ENCODE data around the gene GALNT17.

The GALNT17 gene

GRCh38 chr7:71495828-71496227, 363.9 kb downstream of the GALNT17 start:
- no peaks in the 10 kb centered on the region for H3K36me3 ChIP-seq (ENCODE audit: insufficient read depth, low read length)
- H3K27me3 ChIP-seq (ENCODE audit: control insufficient read depth in 1 of 2, insufficient read depth in 2 of 2, low read length in 2 of 2), result no peaks in the 10 kb centered on the region
- no peaks in the 10 kb centered on the region for H3K9me3 ChIP-seq (ENCODE audit: low read length)
- no peaks in the 10 kb centered on the region for H3K4me1 ChIP-seq (ENCODE audit: insufficient read depth, low read length)
- H3K9ac ChIP-seq (ENCODE audit: low read length), result no peak overlapping the region
- H3K4me3 ChIP-seq (ENCODE audit: low read depth in 1 of 2, low read length in 2 of 2), result no peak overlapping the region
- no peak overlapping the region for H3K27ac ChIP-seq (ENCODE audit: low read depth, low read length)

- no peaks in the 10 kb centered on the region for H3K4me1 ChIP-seq (ENCODE audit: insufficient read depth, low read length)
- no peak overlapping the region for H3K9ac ChIP-seq (ENCODE audit: low read length)
- no peaks in the 10 kb centered on the region for H3K36me3 ChIP-seq (ENCODE audit: insufficient read depth, low read length)
- no peak overlapping the region for H3K27ac ChIP-seq (ENCODE audit: low read depth, low read length)
- no peaks in the 10 kb centered on the region for H3K27me3 ChIP-seq (ENCODE audit: control insufficient read depth in 1 of 2, insufficient read depth in 2 of 2, low read length in 2 of 2)
- no peaks in the 10 kb centered on the region for H3K9me3 ChIP-seq (ENCODE audit: low read length)
- no peak overlapping the region for H3K4me3 ChIP-seq (ENCODE audit: low read depth in 1 of 2, low read length in 2 of 2)
Measured at GRCh38 chr7:71497256-71497946, 365.5 kb downstream of the GALNT17 start.

DNA sequence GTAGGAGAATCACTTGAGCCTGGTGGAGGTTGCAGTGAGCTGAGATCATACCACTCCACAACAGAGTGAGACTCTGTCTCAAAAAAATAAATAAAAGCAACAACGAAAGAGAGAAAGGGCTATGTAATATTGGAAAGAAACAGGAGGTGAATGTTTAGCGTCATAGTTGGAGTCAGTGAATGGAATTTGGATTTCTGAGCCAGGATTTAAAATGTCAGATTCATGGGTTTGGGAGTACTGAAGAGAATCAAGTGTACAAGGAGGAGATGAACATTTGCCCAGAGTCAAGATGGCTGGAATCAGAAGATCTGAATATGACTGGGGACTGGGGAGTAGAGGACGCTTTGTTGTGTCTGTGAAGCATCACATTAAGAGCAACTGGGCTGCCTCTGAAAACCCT, 366.4 kb downstream of the GALNT17 start:
- Histone ChIP-seq H3K9me3 (ENCODE audit: low read length) (no peaks in the 10 kb centered on the region), H3K4me3 (ENCODE audit: low read depth in 1 of 2, low read length in 2 of 2) (no peak overlapping the region), H3K36me3 (ENCODE audit: insufficient read depth, low read length) (no peaks in the 10 kb centered on the region), H3K4me1 (ENCODE audit: insufficient read depth, low read length) (no peaks in the 10 kb centered on the region), H3K27me3 (ENCODE audit: control insufficient read depth in 1 of 2, insufficient read depth in 2 of 2, low read length in 2 of 2) (no peaks in the 10 kb centered on the region), H3K27ac (ENCODE audit: low read depth, low read length) (no peak overlapping the region), H3K9ac (ENCODE audit: low read length) (no peak overlapping the region)

- Histone ChIP-seq H3K27me3 (ENCODE audit: control insufficient read depth in 1 of 2, insufficient read depth in 2 of 2, low read length in 2 of 2) (no peaks in the 10 kb centered on the region), H3K36me3 (ENCODE audit: insufficient read depth, low read length) (no peaks in the 10 kb centered on the region), H3K9me3 (ENCODE audit: low read length) (no peaks in the 10 kb centered on the region), H3K9ac (ENCODE audit: low read length) (no peak overlapping the region), H3K4me1 (ENCODE audit: insufficient read depth, low read length) (peaks cover 6% of the 10 kb centered on the region), H3K4me3 (ENCODE audit: low read depth in 1 of 2, low read length in 2 of 2) (no peak overlapping the region), H3K27ac (ENCODE audit: low read depth, low read length) (no peak overlapping the region)
Measured at GRCh38 chr7:71504697-71505441, 372.9 kb downstream of the GALNT17 start.

GRCh38 chr7:71506822-71507221, 374.9 kb downstream of the GALNT17 start:
- H3K36me3 ChIP-seq (ENCODE audit: insufficient read depth, low read length), result no peaks in the 10 kb centered on the region
- H3K9me3 ChIP-seq (ENCODE audit: low read length), result no peaks in the 10 kb centered on the region
- H3K27me3 ChIP-seq (ENCODE audit: control insufficient read depth in 1 of 2, insufficient read depth in 2 of 2, low read length in 2 of 2), result no peaks in the 10 kb centered on the region
- H3K4me3 ChIP-seq (ENCODE audit: low read depth in 1 of 2, low read length in 2 of 2), result no peak overlapping the region
- no peak overlapping the region for H3K9ac ChIP-seq (ENCODE audit: low read length)
- H3K27ac ChIP-seq (ENCODE audit: low read depth, low read length), result no peak overlapping the region
- peaks cover 6% of the 10 kb centered on the region for H3K4me1 ChIP-seq (ENCODE audit: insufficient read depth, low read length)

DNA sequence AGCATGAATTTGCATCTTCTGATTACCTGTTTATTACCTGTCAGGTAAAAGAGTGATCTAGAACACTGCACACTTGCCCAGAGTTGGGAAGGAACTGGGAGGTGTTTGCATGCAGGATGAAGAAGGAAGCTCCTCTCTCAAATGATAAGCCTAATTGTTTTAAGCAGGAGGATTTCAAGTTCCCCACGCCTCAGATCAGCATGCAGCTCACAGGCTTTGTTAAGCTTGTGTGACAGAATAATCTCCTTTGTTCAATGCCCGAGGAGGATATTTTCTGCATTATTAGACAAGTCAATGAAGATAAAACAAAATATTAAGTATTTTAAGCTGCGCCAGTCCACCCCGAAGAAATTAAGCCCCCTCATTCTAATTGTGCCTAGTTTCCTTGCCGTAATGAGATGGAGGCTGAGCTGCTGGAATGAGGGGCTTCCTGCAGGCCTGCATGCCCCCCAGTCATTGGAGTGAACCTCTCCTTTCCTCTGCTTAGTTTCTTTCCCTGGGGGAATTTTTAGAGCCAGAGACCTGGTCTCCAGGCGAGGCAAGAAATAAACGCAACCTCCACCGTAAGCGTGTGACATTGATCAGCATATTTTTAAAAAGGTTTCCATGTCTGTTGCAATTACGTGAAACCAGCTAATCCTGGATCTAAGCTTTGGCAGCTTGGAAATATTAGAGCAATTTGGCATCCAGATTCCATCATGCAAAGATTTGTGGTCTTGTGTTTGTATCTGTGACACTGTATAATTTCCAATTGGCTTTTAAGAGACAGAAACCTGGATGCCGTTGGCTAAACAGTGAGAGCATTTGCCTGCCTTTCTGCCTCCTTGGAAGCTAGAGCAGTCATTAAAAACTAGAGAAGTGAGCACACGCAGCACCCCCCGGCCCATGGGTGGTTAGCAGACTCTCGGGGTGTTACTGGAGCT, 376.0 kb downstream of the GALNT17 start:
- H3K9me3 ChIP-seq (ENCODE audit: low read length), result no peaks in the 10 kb centered on the region
- no peak overlapping the region for H3K9ac ChIP-seq (ENCODE audit: low read length)
- H3K27me3 ChIP-seq (ENCODE audit: control insufficient read depth in 1 of 2, insufficient read depth in 2 of 2, low read length in 2 of 2), result no peaks in the 10 kb centered on the region
- no peak overlapping the region for H3K4me3 ChIP-seq (ENCODE audit: low read depth in 1 of 2, low read length in 2 of 2)
- no peak overlapping the region for H3K27ac ChIP-seq (ENCODE audit: low read depth, low read length)
- H3K4me1 ChIP-seq (ENCODE audit: insufficient read depth, low read length), result peaks cover 6% of the 10 kb centered on the region
- H3K36me3 ChIP-seq (ENCODE audit: insufficient read depth, low read length), result no peaks in the 10 kb centered on the region

DNA sequence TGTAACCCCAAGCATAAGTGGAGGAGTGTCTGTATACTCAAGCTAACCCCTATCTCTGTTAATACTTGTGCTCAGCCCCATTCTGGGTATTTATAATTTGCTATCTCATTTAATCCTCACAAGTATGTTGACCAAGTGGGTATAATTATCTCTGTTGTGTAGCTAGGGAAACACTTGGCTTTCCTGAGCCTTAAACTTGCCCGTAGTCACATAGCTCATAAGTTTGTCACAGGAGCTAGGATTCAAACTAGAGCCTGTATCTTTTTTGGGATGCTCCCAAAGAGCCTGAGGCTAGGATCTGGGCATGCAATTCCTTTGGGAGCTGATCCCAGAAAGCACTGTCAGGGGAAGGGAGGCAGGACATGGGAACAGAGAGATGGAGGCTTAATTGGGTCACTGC, 377.4 kb downstream of the GALNT17 start:
- H3K9ac ChIP-seq (ENCODE audit: low read length), result no peak overlapping the region
- H3K36me3 ChIP-seq (ENCODE audit: insufficient read depth, low read length), result no peaks in the 10 kb centered on the region
- no peak overlapping the region for H3K27ac ChIP-seq (ENCODE audit: low read depth, low read length)
- H3K4me3 ChIP-seq (ENCODE audit: low read depth in 1 of 2, low read length in 2 of 2), result no peak overlapping the region
- no peaks in the 10 kb centered on the region for H3K9me3 ChIP-seq (ENCODE audit: low read length)
- peaks cover 6% of the 10 kb centered on the region for H3K4me1 ChIP-seq (ENCODE audit: insufficient read depth, low read length)
- H3K27me3 ChIP-seq (ENCODE audit: control insufficient read depth in 1 of 2, insufficient read depth in 2 of 2, low read length in 2 of 2), result no peaks in the 10 kb centered on the region

- H3K27me3 ChIP-seq (ENCODE audit: control insufficient read depth in 1 of 2, insufficient read depth in 2 of 2, low read length in 2 of 2), result no peaks in the 10 kb centered on the region
- no peaks in the 10 kb centered on the region for H3K9me3 ChIP-seq (ENCODE audit: low read length)
- peaks cover 6% of the 10 kb centered on the region for H3K4me1 ChIP-seq (ENCODE audit: insufficient read depth, low read length)
- no peaks in the 10 kb centered on the region for H3K36me3 ChIP-seq (ENCODE audit: insufficient read depth, low read length)
- H3K4me3 ChIP-seq (ENCODE audit: low read depth in 1 of 2, low read length in 2 of 2), result no peak overlapping the region
- no peak overlapping the region for H3K9ac ChIP-seq (ENCODE audit: low read length)
- H3K27ac ChIP-seq (ENCODE audit: low read depth, low read length), result no peak overlapping the region
Measured at GRCh38 chr7:71511361-71511807, 379.4 kb downstream of the GALNT17 start.

- no peak overlapping the region for H3K9ac ChIP-seq (ENCODE audit: low read length)
- H3K9me3 ChIP-seq (ENCODE audit: low read length), result peaks cover 3% of the 10 kb centered on the region
- H3K36me3 ChIP-seq (ENCODE audit: insufficient read depth, low read length), result no peaks in the 10 kb centered on the region
- H3K4me1 ChIP-seq (ENCODE audit: insufficient read depth, low read length), result no peaks in the 10 kb centered on the region
- no peaks in the 10 kb centered on the region for H3K27me3 ChIP-seq (ENCODE audit: control insufficient read depth in 1 of 2, insufficient read depth in 2 of 2, low read length in 2 of 2)
- H3K27ac ChIP-seq (ENCODE audit: low read depth, low read length), result no peak overlapping the region
- H3K4me3 ChIP-seq (ENCODE audit: low read depth in 1 of 2, low read length in 2 of 2), result no peak overlapping the region
Measured at GRCh38 chr7:71517940-71518699, 386.2 kb downstream of the GALNT17 start.

- H3K4me1 ChIP-seq (ENCODE audit: insufficient read depth, low read length), result no peaks in the 10 kb centered on the region
- peaks cover 3% of the 10 kb centered on the region for H3K9me3 ChIP-seq (ENCODE audit: low read length)
- H3K36me3 ChIP-seq (ENCODE audit: insufficient read depth, low read length), result no peaks in the 10 kb centered on the region
- no peak overlapping the region for H3K9ac ChIP-seq (ENCODE audit: low read length)
- no peaks in the 10 kb centered on the region for H3K27me3 ChIP-seq (ENCODE audit: control insufficient read depth in 1 of 2, insufficient read depth in 2 of 2, low read length in 2 of 2)
- H3K27ac ChIP-seq (ENCODE audit: low read depth, low read length), result no peak overlapping the region
- no peak overlapping the region for H3K4me3 ChIP-seq (ENCODE audit: low read depth in 1 of 2, low read length in 2 of 2)
Measured at GRCh38 chr7:71518880-71519279, 386.9 kb downstream of the GALNT17 start.

DNA sequence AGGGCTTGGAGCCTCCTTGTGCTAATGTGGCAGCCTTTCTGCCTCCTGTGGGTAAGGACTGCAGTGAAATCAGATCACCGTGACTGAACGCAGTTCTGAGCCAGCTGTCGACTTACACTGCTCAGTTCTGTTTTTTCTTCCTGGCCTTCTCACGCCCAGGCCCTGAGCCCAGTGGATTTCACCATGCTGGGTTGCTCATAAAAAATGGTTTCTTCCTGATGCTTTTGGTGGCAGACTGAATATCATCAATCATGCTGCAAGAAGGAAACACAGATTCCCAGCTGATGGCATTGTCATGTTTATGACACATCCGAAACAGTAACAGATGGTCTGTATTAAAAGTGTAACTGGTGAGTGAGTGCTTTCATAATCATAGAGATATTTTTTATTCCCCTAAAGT, 389.6 kb downstream of the GALNT17 start:
- Histone ChIP-seq H3K27me3 (ENCODE audit: control insufficient read depth in 1 of 2, insufficient read depth in 2 of 2, low read length in 2 of 2) (no peaks in the 10 kb centered on the region), H3K9ac (ENCODE audit: low read length) (no peak overlapping the region), H3K9me3 (ENCODE audit: low read length) (peaks cover 3% of the 10 kb centered on the region), H3K4me3 (ENCODE audit: low read depth in 1 of 2, low read length in 2 of 2) (no peak overlapping the region), H3K27ac (ENCODE audit: low read depth, low read length) (no peak overlapping the region), H3K36me3 (ENCODE audit: insufficient read depth, low read length) (no peaks in the 10 kb centered on the region), H3K4me1 (ENCODE audit: insufficient read depth, low read length) (no peaks in the 10 kb centered on the region)

All from muscle layer of colon (tissue), 2 donors.